Measurements from ENCODE around the gene OGFR. TPM values are rescaled to one million over a fixed set of nuclear protein-coding genes. Genes with fewer than 3 reads are reported as not detected.
A peak's percentile ranks its signal among the peaks of the same experiment; 100 is the strongest.

OGFR gene
- total RNA-seq, 1 experiment from 2014 or later: 78.9 TPM

DNA sequence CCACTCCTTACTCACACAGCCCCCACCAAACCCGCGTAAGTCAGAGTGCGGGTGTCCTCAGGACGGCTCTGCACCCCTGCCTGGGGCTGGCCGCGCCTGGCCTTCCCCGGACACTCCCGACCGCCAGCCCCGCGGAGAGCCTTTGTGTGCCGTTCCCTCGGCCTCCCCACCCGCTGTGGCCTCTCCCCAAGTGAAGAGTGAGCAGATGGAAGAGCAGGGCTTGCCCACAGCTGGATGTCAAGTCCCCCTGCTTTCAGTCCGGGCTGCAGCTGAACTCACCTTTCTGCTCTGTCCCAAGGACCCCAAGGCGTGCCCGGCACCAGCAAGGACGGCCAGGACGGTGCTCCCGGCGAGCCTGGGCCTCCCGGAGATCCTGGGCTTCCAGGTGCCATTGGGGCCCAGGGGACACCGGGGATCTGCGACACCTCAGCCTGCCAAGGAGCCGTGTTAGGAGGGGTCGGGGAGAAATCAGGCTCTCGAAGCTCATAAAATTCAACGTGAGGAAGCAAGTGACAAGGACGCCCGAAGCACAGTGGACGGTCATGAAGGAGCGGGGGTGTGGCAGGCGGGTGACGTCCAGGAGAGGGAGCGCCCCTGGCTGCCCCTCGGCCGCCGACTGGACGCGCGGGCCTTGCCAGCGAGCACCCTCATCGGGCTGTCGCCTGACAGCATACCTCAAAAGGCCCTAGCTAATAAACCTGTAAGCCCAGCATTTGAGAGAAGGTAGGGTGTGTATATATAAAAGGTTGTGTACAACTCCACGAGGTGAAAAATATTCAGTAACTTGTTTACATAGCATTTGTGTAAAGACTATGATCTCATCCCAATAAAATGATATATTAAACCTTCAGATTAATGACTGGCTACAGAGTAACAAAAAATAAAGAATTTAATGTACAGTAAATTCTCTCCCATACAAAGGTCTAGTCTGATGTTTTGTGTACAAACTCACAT lies 35.9 kb downstream of the OGFR start:
- intact Hi-C loops (cut with micrococcal nuclease): loop anchor here (2.0 kb wide), 1 partner anchor 18 kb away; no protein-coding TSS in a partner anchor
- POLR2A ChIA-PET (ENCODE audit: unreplicated experiment): interaction anchor here (0.6 kb wide), 3 partner anchors 16 to 198 kb away, joined by 3 to 7 read pairs (median 5); partner anchors contain the start of gene SLCO4A1
- no TSS peak for BruUV-seq (replicated peaks)
- Histone ChIP-seq H3F3A (ENCODE audit: low read length, unreplicated experiment) (no peaks in the 10 kb centered on the region), H3K36me3 (ENCODE audit: low read depth, low read length) (no peaks in the 10 kb centered on the region; the same call in 1 of the 2 replicates), H3K4me2 (ENCODE audit: low read length) (peak overlapping the region; percentile 42), H3K79me2 (ENCODE audit: low read length) (no peaks in the 10 kb centered on the region), H3K27ac (ENCODE audit: low read length) (no peak overlapping the region), H4K20me1 (ENCODE audit: low read length) (no peaks in the 10 kb centered on the region), H3K27me3 (ENCODE audit: low read length) (no peaks in the 10 kb centered on the region), H3K9me2 (replicated peaks; ENCODE audit: low read length) (no peaks in the 10 kb centered on the region), H3K9ac (ENCODE audit: low read length) (no peak overlapping the region), H3K4me1 (ENCODE audit: insufficient read depth, low read length) (peaks cover 33% of the 10 kb centered on the region), H2AFZ (ENCODE audit: low read length) (no peak overlapping the region), H3K4me3 (ENCODE audit: low read length) (no peak overlapping the region), H3K9me3 (ENCODE audit: low read length) (no peaks in the 10 kb centered on the region)
- peak; percentile 47 for DNase-seq
- CTCF ChIA-PET: no interaction called here
- TF ChIP-seq, protein P1, sequence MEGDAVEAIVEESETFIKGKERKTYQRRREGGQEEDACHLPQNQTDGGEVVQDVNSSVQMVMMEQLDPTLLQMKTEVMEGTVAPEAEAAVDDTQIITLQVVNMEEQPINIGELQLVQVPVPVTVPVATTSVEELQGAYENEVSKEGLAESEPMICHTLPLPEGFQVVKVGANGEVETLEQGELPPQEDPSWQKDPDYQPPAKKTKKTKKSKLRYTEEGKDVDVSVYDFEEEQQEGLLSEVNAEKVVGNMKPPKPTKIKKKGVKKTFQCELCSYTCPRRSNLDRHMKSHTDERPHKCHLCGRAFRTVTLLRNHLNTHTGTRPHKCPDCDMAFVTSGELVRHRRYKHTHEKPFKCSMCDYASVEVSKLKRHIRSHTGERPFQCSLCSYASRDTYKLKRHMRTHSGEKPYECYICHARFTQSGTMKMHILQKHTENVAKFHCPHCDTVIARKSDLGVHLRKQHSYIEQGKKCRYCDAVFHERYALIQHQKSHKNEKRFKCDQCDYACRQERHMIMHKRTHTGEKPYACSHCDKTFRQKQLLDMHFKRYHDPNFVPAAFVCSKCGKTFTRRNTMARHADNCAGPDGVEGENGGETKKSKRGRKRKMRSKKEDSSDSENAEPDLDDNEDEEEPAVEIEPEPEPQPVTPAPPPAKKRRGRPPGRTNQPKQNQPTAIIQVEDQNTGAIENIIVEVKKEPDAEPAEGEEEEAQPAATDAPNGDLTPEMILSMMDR (conservative IDR thresholded peaks at IDR 0.05; ENCODE audit: low read depth, low read length): no peak
- TF ChIP-seq EZH2 (IDR thresholded peaks at IDR 0.05; ENCODE audit: low read length, unreplicated experiment): no peak
- TF ChIP-seq EZH2phosphoT487 (IDR thresholded peaks at IDR 0.05; ENCODE audit: borderline replicate concordance, low read length): no peak
- peak; percentile 82 for ATAC-seq

DNA sequence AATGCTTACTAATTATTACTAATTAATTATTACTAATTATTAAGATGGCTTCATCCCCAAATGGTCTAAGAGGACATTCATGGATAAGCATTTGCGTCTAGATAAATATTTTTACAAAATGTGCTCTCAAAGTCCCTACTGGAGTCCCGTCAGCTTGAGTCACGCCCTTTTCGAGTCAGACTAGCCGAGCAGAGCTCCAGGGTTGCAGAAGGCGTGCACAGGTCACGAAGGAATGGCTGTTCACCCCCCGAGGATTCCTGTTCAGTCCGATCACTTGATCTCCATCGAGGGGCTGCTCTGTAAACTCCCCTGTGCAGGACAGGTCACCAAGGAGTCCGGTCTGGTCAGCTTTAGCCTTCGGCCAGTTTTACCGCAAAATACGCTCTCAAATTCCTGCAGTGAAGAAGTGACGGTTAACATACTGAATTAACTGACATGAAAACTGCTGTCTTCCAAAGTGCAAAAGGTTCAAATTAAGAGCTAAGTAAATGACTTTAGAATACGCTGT lies 37.1 kb downstream of the OGFR start:
- DNase-seq (no peak), ATAC-seq (no peak)
- H3K9me3 ChIP-seq (ENCODE audit: low read length): no peaks in the 10 kb centered on the region
- no peaks in the 10 kb centered on the region; the same call in 1 of the 2 replicates for H3K36me3 ChIP-seq (ENCODE audit: low read depth, low read length)
- no peak overlapping the region for H3K4me2 ChIP-seq (ENCODE audit: low read length)
- H3K9me2 ChIP-seq (replicated peaks; ENCODE audit: low read length): no peaks in the 10 kb centered on the region
- no peak overlapping the region for H3K4me3 ChIP-seq (ENCODE audit: low read length)
- CTCF ChIA-PET: no interaction called here
- no peak overlapping the region for H2AFZ ChIP-seq (ENCODE audit: low read length)
- no TSS peak for BruUV-seq (replicated peaks)
- no peak overlapping the region for H3K27ac ChIP-seq (ENCODE audit: low read length)
- no peaks in the 10 kb centered on the region for H3K27me3 ChIP-seq (ENCODE audit: low read length)
- no peak overlapping the region for H3K9ac ChIP-seq (ENCODE audit: low read length)
- H3K79me2 ChIP-seq (ENCODE audit: low read length): no peaks in the 10 kb centered on the region
- H3F3A ChIP-seq (ENCODE audit: low read length, unreplicated experiment): no peaks in the 10 kb centered on the region
- POLR2A ChIA-PET (ENCODE audit: unreplicated experiment): interaction anchor here (0.7 kb wide), 1 partner anchor 19 kb away, joined by 3 read pairs; no protein-coding TSS in a partner anchor
- no peaks in the 10 kb centered on the region for H4K20me1 ChIP-seq (ENCODE audit: low read length)
- peaks cover 22% of the 10 kb centered on the region for H3K4me1 ChIP-seq (ENCODE audit: insufficient read depth, low read length)
- TF ChIP-seq EZH2 (IDR thresholded peaks at IDR 0.05; ENCODE audit: low read length, unreplicated experiment) (no peak), EZH2phosphoT487 (IDR thresholded peaks at IDR 0.05; ENCODE audit: borderline replicate concordance, low read length) (no peak)
- TF ChIP-seq, protein P1 (conservative IDR thresholded peaks at IDR 0.05; ENCODE audit: low read depth, low read length): no peak
- intact Hi-C loops (cut with micrococcal nuclease): loop anchor here (2.0 kb wide), 1 partner anchor 19 kb away; no protein-coding TSS in a partner anchor

All from PC-3 (cell line).